Mucosa of stomach (tissue), 1 donor: ENCODE measurements around the gene ARHGEF37.

Experiments used
- H3K27me3 ChIP-seq: one replicate; pipeline ENCODE4 v1.7.0; 2013; ENCODE audit warnings: mild to moderate bottlenecking, low read length; ENCODE audit not compliant: control insufficient read depth, insufficient read depth
- H3K36me3 ChIP-seq: one replicate; pipeline ENCODE4 v1.7.0; 2013; ENCODE audit warnings: low read length; ENCODE audit not compliant: control insufficient read depth, insufficient read depth
- H3K4me1 ChIP-seq: one replicate; pipeline ENCODE4 v1.7.0; 2013; ENCODE audit warnings: mild to moderate bottlenecking, low read length; ENCODE audit not compliant: control insufficient read depth, insufficient read depth
- H3K4me3 ChIP-seq: one replicate; pipeline ENCODE4 v1.7.0; 2013; ENCODE audit warnings: low read length
- H3K9ac ChIP-seq: one replicate; pipeline ENCODE4 v1.7.0; 2013; ENCODE audit warnings: mild to moderate bottlenecking, low read length, moderate library complexity
- H3K9me3 ChIP-seq: one replicate; pipeline ENCODE4 v1.7.0; 2013; ENCODE audit warnings: mild to moderate bottlenecking, low read length, moderate library complexity; ENCODE audit not compliant: control insufficient read depth
- donor health status: Pancreatic carcinoma.

Gene ARHGEF37

GRCh38 chr5:149605998-149606724 is 24.9 kb downstream of the ARHGEF37 start:
- Histone ChIP-seq H3K9ac (no peak overlapping the region), H3K4me3 (no peak overlapping the region), H3K9me3 (no peaks in the 10 kb centered on the region), H3K4me1 (peaks cover 43% of the 10 kb centered on the region), H3K27me3 (no peaks in the 10 kb centered on the region), H3K36me3 (peaks cover 16% of the 10 kb centered on the region)

DNA sequence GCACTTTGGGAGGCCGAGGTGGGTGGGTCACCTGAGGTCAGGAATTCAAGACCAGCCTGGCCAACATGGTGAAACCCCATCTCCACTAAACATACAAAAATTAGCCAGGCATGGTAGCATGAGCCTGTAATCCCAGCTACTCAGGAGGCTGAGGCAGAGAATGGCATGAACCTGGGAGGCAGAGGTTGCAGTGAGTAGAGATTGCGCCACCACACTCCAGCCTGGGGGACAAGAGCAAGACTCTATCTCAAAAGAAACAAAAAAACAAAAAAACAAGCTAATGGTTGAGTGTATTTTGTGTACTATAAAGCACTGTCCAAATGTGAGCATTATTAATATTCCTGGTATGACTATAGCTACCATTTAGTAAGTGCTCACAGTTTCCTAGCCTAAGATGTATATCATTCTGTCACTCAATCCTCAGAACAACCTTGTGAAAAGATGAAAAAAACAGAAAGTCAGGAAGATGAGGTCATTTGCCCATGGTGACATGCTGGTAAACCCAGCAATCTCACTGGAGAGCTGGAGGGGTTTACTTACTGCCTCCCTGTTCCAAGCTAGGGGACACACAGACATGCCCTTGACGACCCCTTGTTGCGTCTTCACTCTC is 27.7 kb downstream of the ARHGEF37 start:
- Histone ChIP-seq H3K36me3 (peaks cover 16% of the 10 kb centered on the region), H3K27me3 (no peaks in the 10 kb centered on the region), H3K9me3 (no peaks in the 10 kb centered on the region), H3K4me3 (no peak overlapping the region), H3K4me1 (peaks cover 48% of the 10 kb centered on the region), H3K9ac (no peak overlapping the region)

GRCh38 chr5:149609640-149610219 is 28.4 kb downstream of the ARHGEF37 start:
- peaks cover 17% of the 10 kb centered on the region for H3K36me3 ChIP-seq
- H3K4me1 ChIP-seq: peaks cover 47% of the 10 kb centered on the region
- H3K9ac ChIP-seq: no peak overlapping the region

DNA sequence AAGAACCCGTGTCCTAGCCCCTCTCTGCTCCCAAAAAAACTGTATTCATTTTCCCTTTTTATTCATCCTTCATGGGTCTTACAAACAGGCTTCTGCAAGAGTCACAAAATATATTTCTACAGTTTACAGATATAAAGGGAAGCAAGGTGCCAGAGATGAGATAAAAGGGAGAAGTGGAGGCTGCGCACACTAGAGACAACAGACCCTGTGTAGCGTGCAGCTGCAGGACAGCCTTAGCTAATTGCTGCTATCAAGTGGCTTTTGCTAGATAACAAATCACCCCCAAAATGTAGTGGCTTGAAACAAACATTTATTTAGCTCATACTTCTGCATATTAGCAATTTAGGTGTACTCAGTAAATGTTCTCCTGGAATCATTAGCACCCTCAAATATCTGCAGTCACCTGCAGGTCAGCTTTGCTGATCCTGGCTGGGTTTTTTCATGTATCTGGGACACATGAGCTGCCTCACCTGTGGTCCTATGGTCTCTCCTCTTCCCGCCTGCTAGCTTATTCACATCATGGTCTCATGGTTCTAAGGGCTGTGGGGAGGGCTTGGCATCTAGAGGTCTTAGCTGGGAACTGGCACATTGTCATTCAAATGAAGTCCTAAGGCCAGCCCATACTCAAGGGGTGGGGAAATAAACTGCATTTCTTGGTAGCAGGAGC is 29.4 kb downstream of the ARHGEF37 start:
- Histone ChIP-seq H3K9me3 (no peaks in the 10 kb centered on the region), H3K36me3 (peaks cover 19% of the 10 kb centered on the region), H3K27me3 (no peaks in the 10 kb centered on the region), H3K4me1 (peaks cover 42% of the 10 kb centered on the region), H3K4me3 (no peak overlapping the region), H3K9ac (no peak overlapping the region)

More at GRCh38 chr5:149609640-149610219, 28.4 kb downstream of the ARHGEF37 start:
- H3K27me3 ChIP-seq: no peaks in the 10 kb centered on the region
- H3K4me3 ChIP-seq: no peak overlapping the region
- H3K9me3 ChIP-seq: no peaks in the 10 kb centered on the region

DNA sequence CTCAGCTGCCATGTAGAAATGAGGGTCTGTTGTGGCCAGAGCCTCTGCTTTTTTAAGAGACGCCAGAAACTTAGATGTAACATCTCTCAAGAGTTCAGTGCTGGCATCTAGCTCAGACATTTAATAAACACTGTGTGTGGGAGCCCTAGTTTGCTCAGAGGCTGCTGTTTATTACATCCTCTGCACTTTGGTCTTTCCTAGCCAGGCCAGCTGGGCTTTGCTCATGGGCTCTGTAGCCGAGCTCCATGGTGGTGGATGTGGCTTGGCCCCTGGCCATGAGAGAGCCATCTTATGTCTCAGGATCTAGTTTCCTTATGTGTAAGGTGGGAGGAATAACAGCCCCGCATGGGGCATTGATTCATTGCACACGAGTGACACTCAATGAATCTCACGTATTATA is 30.0 kb downstream of the ARHGEF37 start:
- H3K27me3 ChIP-seq: no peaks in the 10 kb centered on the region
- H3K4me1 ChIP-seq: peaks cover 36% of the 10 kb centered on the region
- H3K9me3 ChIP-seq: no peaks in the 10 kb centered on the region
- no peak overlapping the region for H3K9ac ChIP-seq
- peaks cover 25% of the 10 kb centered on the region for H3K36me3 ChIP-seq
- H3K4me3 ChIP-seq: no peak overlapping the region

DNA sequence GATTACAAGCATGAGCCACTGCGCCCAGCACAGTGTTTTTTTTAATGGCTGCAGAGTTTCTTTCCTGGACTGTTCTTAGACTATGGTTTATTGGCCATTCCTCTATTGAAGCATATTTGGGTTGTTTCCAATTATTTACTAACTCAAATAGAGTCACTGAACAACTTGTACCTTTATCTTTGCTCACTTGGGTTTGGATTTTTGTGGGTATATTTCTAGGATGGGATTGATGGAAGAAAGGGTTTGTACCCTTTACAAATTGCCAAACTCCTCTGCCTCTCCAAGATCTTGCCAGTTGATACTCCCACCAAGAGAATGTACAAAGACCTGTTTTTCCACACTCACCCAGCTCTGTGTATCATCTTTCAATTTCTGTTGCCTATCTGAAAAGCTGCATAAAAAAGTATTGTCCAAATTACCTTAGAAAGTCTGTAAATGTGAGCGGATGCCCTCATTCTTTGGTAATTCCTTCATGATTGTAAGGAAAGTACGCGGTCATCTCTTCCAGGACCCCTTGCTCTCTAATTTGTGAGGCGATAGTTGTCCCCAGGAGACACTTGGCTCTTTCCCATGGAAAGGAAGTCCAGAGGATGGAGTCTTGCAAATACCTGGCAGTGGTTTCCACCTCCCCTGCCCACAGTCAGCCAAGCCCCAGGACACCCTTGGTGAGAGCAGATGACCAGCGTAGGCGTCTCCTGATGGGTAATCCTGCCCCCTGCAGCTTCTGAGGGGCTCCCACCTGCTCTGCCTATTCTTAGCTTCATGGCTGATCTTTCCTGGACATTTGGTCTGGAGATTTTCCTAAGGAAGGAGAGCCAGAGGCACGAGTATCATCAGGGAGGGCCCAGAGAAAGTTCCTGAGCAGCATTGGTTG is 33.0 kb downstream of the ARHGEF37 start:
- Histone ChIP-seq H3K27me3 (no peaks in the 10 kb centered on the region), H3K36me3 (peaks cover 39% of the 10 kb centered on the region), H3K4me3 (no peak overlapping the region), H3K9ac (no peak overlapping the region), H3K9me3 (no peaks in the 10 kb centered on the region), H3K4me1 (peaks cover 35% of the 10 kb centered on the region)

GRCh38 chr5:149615976-149616375 is 34.7 kb downstream of the ARHGEF37 start:
- H3K9me3 ChIP-seq: no peaks in the 10 kb centered on the region
- peaks cover 30% of the 10 kb centered on the region for H3K4me1 ChIP-seq
- no peaks in the 10 kb centered on the region for H3K27me3 ChIP-seq
- no peak overlapping the region for H3K4me3 ChIP-seq
- H3K9ac ChIP-seq: peak overlapping the region; percentile 4
- peaks cover 25% of the 10 kb centered on the region for H3K36me3 ChIP-seq

DNA sequence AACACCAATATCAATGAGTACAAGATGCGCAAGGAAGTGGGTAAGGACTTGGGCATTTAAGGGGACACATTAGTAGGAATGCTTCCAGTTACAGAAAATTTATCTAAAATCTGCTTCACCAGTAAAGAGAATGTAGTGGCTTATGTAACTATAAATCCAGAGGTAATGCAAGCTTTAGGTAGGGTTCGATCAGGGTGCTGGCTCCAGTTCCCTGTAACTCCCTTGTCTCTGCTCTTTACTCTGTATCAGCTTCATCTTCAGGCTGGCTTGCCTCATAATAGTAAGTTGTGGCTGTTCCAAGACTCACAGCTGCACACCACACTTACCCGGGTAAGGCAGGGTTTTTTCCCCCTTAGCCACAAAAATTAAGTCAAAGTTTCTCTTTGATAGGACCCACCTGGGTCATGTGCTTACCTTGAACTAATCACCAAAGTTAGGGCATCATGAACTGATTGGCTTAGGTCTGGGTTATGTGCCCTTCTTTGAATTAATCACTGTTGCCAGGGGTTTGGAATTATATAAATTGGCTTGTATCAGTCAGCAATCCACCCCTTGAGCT is 35.5 kb downstream of the ARHGEF37 start:
- no peak overlapping the region for H3K9ac ChIP-seq
- H3K27me3 ChIP-seq: no peaks in the 10 kb centered on the region
- H3K36me3 ChIP-seq: peaks cover 30% of the 10 kb centered on the region
- peaks cover 23% of the 10 kb centered on the region for H3K4me1 ChIP-seq
- no peaks in the 10 kb centered on the region for H3K9me3 ChIP-seq
- H3K4me3 ChIP-seq: no peak overlapping the region

DNA sequence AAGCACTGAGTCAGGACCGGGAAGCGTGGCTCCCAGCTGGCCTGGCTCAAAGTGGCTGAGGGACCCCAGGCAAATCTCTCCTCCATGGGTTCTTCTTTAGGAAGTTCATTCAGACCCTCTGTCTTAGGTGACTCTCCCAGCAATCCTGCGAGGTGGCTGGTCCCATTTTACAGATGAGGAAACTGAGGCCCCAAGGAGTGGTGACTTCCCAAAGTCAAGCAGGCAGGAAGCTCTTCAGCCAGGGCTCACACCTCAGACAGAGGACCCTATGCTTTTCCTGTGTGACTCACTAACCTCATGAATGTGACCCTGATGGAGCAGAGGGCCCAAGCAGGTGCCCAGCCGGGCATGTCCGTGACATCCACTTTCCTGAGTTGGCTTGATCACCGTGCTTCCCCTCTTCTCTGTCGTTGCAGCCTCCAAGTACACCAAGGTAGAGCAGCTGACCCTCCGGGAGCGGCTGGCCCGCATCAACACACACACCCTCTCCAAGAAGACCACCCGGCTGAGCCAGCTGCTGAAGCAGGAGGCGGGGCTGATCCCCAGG is 36.5 kb downstream of the ARHGEF37 start:
- Histone ChIP-seq H3K4me3 (no peak overlapping the region), H3K4me1 (peaks cover 17% of the 10 kb centered on the region), H3K36me3 (peaks cover 33% of the 10 kb centered on the region), H3K27me3 (no peaks in the 10 kb centered on the region), H3K9me3 (no peaks in the 10 kb centered on the region), H3K9ac (peak overlapping the region; percentile 13)

GRCh38 chr5:149618581-149619248 is 37.4 kb downstream of the ARHGEF37 start:
- Histone ChIP-seq H3K36me3 (peaks cover 33% of the 10 kb centered on the region), H3K27me3 (no peaks in the 10 kb centered on the region), H3K9me3 (no peaks in the 10 kb centered on the region), H3K9ac (peak overlapping the region; percentile 13), H3K4me3 (no peak overlapping the region), H3K4me1 (peaks cover 15% of the 10 kb centered on the region)
